HG03135 (cell line): ENCODE results near the gene TMEM87B.
A peak's percentile ranks its signal among the peaks of the same experiment; 100 is the strongest.

Source experiments
- ATAC-seq: cut with Tn5 transposase; IDR thresholded peaks from one replicate; pipeline ENCODE4 v1.9.1; 2021; ENCODE audit warnings: mild to moderate bottlenecking, moderate library complexity; ENCODE audit not compliant: unreplicated experiment

TMEM87B gene

GRCh38 chr2:112054847-112055729 lies at the start of gene TMEM87B:
TSS of gene TMEM87B (plus strand) at chr2:112055269. CDS start at chr2:112055592, 323 bp downstream.
- ATAC-seq, result peak; percentile 52

- ATAC-seq, result no peak
These were observed 49.5 kb upstream of the TMEM87B start for GRCh38 chr2:112005406-112006075.

- ATAC-seq, result no peak
These were observed 49.0 kb upstream of the TMEM87B start for GRCh38 chr2:112006076-112006410.

GRCh38 chr2:112007493-112007892 lies 47.6 kb upstream of the TMEM87B start:
- ATAC-seq, result no peak

- ATAC-seq, result no peak
These were observed 46.1 kb upstream of the TMEM87B start for GRCh38 chr2:112008910-112009485.

- ATAC-seq, result no peak
These were observed 44.3 kb upstream of the TMEM87B start for GRCh38 chr2:112010751-112011150.

GRCh38 chr2:112012556-112012955 lies 42.5 kb upstream of the TMEM87B start:
- ATAC-seq, result no peak

- no peak for ATAC-seq
These were observed 36.2 kb upstream of the TMEM87B start for GRCh38 chr2:112018846-112019245.

- ATAC-seq, result no peak
These were observed 35.5 kb upstream of the TMEM87B start for GRCh38 chr2:112019569-112019982.

- no peak for ATAC-seq
These were observed 34.5 kb upstream of the TMEM87B start for GRCh38 chr2:112020561-112020960.

- no peak for ATAC-seq
These were observed 33.8 kb upstream of the TMEM87B start for GRCh38 chr2:112021290-112021689.

GRCh38 chr2:112021781-112022231 lies 33.3 kb upstream of the TMEM87B start:
- ATAC-seq, result no peak

- no peak for ATAC-seq
These were observed 31.4 kb upstream of the TMEM87B start for GRCh38 chr2:112023707-112024106.

- no peak for ATAC-seq
These were observed 30.8 kb upstream of the TMEM87B start for GRCh38 chr2:112024231-112024630.

- no peak for ATAC-seq
These were observed 30.1 kb upstream of the TMEM87B start for GRCh38 chr2:112024896-112025491.

GRCh38 chr2:112026509-112026908 lies 28.6 kb upstream of the TMEM87B start:
- ATAC-seq, result no peak

- ATAC-seq, result no peak
These were observed 27.3 kb upstream of the TMEM87B start for GRCh38 chr2:112027767-112028166.

GRCh38 chr2:112029164-112029563 lies 25.9 kb upstream of the TMEM87B start:
- ATAC-seq, result no peak

GRCh38 chr2:112031473-112032223 lies 23.4 kb upstream of the TMEM87B start:
- no peak for ATAC-seq

- ATAC-seq, result no peak
These were observed 22.9 kb upstream of the TMEM87B start for GRCh38 chr2:112032224-112032586.
